NCI-H187 treated with DMSO at 0.1 percent for 48 hours (cell line): ENCODE results near the gene PIM3.

Experiments
- DNase-seq: peaks from one replicate; lab custom pipeline; 2025; lab: John Stamatoyannopoulos, UW

Gene PIM3

DNA sequence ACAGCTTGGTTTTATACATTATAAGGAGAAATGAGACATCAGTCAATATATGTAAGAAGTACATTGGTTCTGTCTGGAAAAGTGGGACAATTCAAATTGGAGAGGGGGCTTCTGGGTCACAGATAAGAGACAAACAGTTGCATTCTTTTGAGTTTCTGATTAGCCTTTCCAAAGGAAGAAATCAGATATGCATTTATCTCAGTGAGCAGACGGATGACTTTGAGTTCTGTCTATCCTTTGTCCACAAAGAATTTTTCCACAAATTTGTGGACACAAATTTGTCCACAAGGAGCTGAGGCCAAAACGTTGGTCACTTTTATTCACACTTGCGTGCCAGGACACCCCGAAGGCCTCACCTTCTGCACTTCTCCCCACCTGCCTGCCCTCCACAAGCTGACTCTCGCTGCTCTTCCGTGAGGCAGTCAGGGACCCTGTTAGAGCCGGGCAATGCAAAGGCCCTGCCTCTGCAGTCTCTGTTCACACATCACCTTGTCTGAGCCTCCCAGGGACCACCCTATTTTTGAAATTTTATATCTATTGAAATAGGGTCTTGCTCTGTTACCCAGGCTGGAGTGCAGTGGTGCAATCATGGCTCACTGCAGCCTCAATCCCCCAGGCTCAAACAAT lies 31.4 kb downstream of the PIM3 start:
- DNase-seq: no peak

DNA sequence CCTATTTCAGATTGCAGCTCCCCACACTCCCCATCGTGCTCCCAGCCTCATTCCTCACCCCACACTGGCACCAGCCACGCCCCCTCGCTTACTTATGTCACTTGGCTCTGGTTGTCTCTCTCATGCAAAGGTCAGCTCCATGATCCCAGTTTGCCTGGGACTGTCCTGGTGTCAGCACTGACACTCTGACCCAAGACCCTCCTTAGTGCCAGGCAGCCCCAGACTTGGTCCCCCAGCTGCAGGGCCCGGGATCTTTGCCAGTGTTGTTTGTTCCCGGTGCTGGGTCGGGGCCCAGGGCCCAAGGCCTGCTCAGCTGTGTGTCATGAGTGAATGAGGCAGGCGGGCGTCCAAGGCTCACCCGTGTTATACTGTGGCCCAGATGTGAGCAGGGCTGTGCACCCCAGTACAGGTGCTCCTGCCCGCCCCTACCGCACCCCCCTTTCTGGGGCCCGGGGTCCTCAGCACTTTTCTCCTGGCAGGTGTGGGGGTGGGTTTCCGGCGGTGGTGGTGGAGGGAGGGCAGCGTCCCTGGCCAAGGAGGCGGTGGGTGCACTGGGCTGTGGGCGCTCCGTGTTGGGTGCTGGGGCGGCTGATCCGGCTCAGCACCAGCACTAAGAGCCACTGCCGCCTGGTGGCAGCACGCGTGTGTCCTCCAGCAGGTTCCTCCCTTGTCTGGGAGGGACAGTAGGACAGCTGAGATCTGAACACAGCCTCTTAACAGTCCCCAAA lies 32.5 kb downstream of the PIM3 start:
- DNase-seq: no peak

GRCh38 chr22:49993649-49994360 lies 33.2 kb downstream of the PIM3 start:
- DNase-seq: no peak

DNA sequence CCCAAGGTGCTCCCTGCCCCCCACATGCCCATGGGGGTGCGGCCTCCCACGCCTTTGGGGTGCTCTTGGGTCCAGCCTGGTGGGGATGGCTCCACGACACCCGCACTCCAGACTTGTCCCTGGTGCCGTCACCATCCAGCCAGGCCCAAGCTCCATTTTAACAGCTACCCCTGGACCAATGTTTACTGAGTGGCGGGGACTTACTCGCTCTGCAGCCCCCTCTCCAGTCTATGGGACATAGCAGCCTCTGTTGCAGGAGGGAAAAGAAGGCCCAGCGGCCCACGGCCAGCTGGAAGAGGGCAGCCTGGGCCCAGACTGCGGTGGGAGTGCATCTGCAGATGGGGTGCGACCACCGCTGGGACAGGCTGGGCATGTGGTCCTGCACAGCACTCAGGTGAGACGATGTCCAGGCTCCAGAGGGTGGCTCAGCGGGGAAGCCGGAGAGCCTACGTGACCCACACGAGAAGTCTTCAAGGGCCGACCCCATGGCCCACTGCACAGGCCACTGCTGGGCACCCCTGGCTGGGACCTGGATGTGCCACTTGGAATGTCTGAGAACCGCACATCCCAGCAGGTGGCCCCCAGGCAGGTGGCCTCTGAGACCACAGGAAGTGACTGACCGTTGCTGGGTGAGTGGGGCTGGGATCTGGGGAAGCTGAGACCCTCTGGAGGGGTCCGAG lies 33.9 kb downstream of the PIM3 start:
- no peak for DNase-seq

GRCh38 chr22:49995041-49995360 lies 34.4 kb downstream of the PIM3 start:
- DNase-seq: no peak

DNA sequence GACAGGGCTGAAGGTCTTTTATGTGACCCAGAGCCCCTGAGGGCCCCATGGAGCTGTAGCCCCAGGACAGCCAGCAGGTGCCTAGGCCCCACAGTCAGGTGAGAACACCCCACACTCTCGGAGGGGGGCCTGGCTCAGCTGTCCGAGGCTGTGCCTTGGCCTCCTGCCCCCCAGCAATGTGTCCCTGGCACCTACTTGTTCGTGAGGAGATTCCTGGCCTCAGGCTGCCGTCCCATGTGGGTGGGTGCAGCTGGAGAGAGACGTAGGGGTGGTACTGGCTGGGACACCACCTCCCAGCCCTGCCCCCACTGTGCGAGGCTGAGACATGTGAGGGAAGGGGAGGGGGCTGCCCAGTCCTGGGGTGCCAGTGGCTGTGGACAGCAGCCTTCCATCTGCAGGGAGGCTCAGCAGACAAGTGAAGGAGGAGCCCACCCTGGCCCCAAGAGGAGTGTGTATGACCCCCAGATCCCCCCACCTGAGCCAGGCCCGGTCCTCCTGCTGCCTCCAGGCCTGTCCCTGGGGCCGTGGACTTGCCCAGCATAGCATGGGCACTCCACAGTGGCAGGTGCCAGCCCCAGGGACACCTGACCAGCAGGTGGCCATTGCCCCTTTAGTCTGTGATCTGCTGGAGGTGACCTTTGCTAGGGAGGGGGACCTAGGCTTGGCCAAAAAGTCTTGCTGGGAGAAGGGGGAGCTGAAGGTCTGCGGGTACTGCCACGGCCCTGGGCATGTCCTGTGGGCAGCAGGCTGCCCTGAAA lies 35.0 kb downstream of the PIM3 start:
- no peak for DNase-seq

DNA sequence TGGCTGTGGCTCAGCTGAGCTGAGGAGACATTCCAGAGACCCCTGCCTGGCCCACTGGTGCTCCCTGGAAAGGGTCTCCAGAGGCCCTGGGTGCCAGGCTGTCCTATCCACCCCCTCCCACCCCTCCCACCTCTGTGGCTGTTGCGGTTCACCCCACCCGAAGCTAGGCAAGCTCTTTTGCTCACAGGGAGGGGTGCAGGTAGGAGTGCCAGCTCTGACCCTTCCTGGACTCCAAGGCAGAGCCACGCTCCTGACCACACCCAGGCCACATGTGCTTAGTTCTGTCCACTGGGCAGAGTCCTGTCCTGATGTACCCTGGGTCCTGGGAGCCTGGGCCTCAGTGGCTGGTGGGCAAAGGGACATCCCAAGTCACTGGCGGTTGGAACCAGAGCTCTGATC lies 35.5 kb downstream of the PIM3 start:
- DNase-seq: no peak

DNA sequence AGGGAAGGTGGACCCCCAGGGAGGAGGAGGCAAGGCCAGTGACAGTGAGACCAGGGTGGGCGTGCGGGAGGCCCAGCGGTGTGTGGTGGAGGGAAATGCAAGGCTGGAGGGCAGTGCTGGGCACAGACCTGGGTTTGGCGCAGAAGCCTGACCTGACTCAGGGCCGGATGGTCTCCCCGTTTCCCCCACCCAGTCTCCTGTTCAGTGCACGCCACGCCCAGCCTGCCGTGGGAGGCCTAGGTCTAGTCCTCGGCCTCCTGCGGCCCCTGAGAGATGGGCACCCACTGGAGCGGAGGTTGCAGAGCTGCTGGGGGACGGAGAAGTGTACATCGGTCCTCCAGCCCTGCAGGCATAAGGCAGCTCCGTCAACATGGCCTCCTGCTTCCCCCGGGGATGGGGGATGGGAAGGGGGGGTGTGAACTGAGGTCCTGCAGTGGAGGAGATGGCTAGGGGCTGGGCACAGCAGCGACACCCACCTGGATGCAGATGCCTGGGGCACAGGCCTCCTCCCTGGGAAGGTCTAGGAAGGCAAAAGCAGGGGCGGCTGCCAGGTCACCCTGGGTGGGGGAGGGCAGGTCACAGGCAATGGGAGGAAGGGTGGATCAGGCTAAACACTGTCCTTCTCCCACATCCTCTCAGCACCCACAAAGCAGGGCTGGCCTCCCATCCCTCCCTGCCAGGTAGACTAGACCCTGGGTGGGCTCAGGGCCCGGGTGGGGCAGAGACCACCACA lies 36.1 kb downstream of the PIM3 start:
- no peak for DNase-seq

DNA sequence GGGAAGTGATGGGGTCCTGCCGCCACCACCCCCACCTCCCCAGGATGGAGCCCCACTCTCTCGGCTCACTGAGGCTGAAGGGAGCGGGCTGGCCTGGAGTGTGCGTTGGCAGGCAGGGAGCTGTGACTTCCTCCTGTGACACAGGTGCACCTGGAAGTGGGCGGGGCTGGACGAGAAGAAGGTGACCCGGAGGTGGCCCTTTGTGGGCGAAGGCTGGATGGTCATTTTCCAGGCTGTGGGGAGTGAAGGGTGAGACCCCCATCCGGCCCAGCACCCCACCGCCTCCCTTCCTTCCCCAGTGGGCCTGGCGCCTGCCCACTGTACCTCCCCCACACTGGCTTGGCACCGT lies 36.7 kb downstream of the PIM3 start:
- no peak for DNase-seq

- DNase-seq: no peak
Measured at GRCh38 chr22:49997932-49998717, 37.6 kb downstream of the PIM3 start.

- DNase-seq: no peak
Measured at GRCh38 chr22:49998718-49999062, 38.1 kb downstream of the PIM3 start.

DNA sequence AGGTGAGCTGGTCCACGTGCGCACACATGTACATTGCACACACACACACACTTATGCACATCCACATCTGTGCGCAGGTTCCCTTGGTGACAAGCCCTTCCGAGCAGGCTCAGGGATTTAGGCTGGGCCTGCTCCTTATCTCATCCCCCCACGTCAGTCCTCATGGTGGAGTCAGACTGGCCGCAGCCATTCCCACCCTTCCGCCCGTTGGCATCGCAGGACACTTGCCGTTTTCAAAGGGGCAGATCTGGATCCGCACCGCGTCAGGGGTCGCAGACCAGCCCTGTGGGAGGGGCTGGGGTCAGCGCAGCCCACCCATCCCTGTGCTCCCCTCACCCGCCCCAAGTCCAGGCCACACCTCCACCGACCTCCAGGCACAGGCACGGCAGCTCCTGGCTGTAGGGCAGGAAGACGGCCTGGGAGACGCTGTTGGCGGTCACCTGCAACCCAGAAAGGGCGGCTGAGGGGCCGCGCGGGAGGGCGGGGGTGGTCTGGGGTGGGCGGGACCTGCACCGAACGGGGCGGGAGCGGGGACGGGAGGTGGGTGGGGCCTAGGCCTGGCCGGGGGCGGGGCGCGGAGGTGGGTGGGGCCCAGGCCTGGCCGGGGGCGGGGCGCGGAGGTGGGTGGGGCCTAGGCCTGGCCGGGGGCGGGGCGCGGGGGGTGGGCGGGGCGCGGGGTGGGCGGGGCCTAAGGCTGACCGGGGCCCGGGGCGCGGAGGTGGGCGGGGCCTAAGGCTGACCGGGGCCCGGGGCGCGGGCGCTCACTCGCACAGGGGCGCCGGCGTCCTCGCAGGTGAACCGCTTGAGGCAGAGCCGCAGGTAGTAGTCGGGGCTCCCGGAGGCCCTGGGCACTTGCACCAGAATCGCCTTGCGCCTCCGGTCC lies 38.7 kb downstream of the PIM3 start:
- DNase-seq: no peak

DNA sequence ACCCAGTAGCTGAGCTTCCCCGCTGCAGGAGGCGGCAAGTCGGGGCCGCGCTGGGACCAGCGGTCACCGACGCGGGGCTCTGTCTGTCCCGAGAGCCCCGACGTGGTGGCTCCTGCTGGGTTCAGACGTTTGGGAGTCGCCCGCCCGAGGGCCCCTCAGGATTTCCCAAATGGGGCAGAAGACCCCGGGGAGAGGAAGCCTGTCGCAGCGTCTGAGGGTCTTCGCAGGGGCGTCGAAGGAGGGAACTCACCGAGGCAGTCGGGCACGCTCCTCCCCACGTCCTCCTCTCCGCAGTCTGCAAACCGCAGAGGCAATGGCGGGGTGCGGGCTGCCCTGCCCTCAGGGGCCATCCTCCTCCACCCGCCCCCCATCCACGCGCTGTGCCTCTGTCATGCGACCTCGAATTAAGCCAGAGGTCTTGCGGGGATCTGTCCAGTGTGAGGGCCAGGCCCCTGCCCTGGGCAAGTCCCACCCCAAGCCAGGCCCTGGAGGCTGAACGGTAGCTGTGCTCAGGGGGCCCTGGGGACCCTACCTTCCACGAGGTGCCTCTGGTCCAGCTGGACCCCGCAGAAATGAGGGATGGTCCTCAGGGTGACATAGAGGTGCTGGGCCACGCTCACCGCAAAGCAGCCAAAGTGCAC lies 39.5 kb downstream of the PIM3 start:
- no peak for DNase-seq

DNA sequence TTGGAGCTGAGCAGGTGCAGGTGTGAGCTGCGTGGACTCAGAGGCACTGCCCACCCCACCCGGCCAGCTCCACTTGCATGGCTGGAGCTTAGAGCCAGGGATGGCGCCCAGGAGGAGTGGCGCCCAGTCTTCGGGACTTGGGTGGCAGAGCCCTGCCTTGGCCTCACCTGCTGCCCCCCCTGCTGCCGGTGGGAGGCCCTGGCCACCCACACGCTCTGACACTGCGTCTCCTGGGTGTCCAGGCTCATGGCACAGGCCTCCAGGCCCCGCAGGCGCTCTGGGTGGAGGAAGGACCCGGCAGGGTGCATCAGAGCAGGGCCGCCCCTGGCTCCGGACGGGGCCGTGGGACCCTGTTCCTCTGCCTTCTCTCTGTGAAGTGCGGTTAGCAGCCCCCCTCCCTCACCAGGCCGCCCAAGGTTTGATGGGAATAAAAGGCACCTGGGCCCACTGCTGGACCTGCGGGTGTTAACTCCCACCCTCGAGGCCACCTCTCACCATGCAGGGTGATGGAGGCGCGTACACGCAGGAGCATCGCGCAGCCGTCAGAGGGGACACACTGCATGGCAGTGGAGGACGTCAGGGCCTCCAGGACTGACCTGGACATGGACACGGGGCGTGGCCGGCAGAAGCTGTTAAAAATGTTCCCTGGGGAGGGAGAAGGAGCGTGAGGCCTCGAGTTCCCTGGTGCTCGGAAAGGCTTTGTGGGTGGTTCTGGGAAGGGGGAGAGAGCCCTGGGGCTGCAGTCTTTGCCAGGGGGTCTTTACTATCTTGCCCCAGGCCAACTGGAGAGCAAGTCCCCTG lies 40.2 kb downstream of the PIM3 start:
- no peak for DNase-seq

DNA sequence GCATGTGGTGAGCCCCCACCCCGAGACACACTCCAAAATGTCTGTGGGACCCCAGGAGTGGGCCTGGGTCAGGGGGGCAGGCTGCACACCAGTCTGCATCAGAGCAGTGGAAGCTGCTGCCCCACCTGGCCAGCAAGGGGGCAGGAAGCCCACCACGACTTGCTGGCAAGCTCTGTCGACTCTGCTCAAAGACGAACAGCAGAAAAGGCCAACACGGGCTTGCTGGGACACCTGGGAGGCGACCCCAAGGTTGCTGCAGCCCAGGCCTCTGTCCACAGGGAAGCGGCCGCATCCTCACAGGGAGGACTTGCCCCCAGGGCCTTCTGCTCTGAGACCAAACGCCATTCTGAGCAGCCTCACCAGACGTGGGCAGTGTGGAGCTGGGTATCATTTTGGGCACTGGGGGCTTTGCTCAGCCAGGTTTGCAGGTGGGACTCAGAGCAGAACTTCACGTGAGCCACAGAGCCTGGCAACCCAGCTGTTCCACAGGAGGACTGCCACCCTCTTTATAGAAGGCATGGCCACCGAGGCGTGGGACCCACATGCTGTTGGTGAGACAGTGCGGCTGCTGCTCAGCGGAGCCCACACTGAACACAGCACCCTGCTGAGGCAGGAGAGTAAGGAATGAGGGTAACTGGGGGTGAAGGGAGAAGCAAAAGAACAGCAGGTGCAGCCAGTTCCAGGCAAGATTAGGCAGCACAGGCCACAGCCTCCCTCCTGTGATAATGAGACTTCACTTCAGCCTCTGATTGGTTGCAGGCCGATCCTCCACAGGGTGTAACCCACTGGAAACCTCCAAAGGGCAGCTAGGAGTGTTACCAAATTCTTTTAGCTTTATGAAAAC lies 41.0 kb downstream of the PIM3 start:
- no peak for DNase-seq

GRCh38 chr22:50002791-50003190 lies 42.2 kb downstream of the PIM3 start:
- no peak for DNase-seq

GRCh38 chr22:50004918-50005317 lies 44.3 kb downstream of the PIM3 start:
- no peak for DNase-seq
